NCI-H146 treated with DMSO at 0.1 percent for 48 hours (cell line): ENCODE results near the gene GUCD1.

Experiments used
- DNase-seq: peaks from one replicate; lab custom pipeline; 2025; ENCODE audit not compliant: unreplicated experiment; lab: John Stamatoyannopoulos, UW

Gene GUCD1

DNA sequence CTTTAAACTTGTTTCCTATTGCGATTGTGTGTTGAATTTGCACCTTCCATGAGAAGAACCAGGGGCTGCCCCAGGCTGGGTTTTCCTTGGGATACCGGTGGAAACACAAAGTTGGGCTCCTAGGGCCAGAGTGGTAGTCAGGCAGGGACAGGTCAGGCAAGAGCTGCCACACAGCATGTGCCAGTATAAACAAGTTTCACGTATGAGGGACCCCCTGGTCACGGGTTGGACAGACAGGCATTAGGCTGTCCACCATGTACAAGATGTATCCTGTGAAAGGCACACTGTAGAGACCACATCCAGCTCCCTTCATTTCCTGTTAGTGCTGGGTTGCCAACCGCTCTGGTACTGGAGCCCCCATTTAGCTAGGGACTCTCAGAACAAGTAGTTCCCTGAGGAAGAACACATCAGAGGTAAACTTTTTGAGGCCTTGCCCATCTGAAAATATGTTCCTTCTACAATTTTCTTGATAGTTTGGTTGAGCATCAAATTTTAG, 51.0 kb downstream of the GUCD1 start:
- no peak for DNase-seq

DNA sequence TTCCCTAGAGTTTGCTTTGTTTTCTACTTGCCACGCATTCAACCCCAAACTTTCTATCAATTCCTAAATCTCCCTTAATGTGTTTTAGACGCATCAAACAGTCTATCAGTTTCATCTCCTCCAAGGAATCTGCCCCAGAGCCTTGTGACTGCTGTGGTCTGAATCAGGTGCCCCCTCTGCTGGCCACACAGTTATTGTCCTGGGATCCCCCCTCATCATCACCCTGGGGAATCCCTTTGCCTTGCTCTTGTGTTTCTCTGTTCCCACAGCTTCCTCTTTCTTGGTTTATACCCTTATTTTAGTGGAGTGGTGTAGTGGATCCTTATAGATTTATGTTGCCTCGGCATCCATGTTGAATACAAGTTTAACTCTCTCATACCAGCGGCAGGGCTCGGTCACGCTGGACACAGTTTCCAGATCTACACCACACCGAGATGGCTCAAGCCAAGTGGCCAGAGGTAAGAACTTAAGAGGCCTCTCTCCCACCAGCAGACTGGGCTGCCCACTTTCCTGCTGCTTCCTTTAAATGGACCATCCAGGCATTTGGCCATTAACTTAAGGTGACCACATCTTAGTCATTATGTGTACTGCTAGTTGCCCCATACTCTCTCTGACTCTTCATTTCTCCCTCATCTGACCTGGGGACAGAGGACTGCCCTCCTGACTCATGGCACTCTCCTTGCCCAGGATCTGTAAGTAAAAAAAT, 51.6 kb downstream of the GUCD1 start:
- no peak for DNase-seq

DNA sequence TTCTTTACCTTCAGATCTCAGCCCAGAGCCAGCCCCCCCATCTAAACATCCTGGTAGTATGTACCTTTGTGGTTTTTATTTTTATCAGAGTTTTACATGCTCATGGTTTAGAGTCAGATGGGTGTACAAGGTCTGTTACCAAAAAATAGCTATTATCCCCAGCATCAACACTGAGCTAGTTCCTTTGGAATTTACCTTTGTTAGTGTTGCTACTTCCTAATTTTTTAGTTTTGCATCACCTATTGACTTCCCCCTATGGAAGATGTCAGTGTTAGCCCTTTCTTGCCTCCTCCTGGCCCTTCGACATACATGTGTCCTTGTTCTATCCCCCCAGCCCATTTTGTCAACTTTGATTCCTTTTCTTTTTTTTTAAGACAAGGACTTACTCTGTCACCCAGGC, 52.4 kb downstream of the GUCD1 start:
- no peak for DNase-seq

DNA sequence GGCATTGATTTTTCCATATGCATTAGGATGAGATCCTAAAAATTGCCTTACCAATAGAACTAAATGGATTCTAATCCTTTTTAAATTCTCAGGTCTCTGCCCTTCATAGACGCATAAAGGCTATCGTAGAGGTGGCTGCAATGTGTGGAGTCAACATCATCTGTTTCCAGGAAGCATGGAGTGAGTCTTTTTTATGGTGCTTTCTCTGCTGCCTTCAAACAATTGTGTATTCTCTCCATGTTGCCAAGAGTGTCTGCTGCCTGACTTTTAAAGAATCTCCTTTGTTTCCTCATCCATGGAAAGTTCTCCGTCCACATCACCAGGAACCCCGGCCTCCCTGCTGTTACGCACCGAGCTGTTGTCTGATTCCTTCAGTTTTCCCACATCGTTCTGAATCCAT, 52.9 kb downstream of the GUCD1 start:
- DNase-seq, result no peak

DNA sequence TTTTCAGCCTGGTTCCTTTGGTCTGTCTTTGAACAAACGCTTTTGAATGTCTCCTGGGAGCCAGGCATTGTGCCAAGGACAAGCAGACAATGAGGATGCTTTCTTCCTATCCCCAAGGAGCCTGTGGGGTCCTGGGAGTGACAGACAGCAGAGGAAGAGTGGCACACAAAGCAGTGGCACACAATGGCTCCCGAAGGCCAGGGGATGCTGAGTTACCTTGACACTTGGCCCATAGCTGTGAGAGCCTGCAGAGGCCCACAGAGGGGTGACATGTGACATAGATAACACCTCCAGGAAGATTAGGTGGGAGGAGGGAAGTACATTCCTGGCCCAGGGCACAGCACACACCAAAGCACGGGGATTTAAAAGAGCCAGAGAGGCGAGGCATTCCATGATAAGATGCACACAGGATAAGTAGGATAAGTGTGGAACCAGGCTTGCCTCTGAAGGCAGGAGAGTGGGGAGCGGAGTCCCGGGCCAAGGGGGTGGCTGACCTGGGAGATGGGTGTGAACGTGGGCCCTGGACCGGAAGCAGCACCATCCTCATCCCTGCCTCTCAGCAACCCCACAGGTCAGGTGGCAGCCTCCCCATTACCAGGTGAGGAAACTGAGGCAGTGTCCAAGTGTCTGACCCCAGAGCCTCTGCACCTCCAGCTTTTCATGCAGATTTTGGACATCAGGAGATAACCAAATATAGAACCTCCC, 53.5 kb downstream of the GUCD1 start:
- DNase-seq, result no peak

DNA sequence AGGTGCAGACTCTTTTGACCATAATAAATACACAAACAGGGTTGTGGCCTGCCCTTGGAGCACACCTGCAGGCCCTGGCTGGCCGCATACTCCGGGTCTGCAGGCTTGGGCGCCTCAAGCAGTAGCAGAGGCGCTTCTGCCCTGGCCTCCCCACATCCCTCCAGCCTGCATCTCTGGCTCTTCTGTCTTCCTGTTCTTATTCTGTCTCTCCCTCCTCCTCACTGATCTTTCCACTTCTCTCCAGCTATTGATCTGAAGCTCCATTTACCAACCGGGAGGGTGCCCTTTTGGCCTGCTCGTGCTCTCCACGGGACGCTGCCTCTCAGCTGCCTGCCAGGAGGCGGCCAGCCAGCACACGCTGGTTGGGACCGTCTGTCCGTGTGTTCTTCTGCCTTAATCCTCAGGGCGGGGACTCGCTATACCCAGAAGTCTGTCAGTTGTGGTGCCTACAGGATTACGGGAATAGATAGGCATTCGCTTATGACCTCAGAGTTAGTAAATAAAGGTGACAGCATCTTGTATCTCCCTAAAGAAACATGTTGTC, 54.6 kb downstream of the GUCD1 start:
- DNase-seq, result peak; percentile 23

DNA sequence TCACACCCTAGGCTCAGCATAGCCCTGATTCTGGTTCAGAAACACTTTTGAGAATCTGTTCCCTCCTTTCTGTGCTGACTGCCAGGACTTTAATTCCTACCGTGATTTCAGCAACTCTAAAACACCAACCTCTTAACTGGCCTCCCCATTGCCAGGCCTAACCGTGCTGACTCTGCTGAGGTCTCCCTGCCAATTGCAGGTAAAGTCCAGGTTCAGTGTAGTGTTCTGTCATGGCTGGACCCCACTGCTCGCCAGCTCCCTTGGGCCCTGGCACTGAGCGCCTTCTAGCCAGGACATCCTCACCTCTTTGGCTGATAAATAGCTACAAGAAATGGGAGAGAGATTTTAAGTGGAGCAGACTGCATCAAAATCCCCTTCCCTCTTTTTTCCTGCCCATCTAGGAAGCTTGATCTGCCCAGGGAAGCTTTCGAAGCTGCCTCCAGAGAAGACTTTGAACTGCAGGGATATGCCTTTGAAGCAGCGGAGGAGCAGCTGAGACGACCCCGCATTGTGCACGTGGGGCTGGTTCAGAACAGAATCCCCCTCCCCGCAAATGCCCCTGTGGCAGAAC, 55.1 kb downstream of the GUCD1 start:
- DNase-seq, result no peak

DNA sequence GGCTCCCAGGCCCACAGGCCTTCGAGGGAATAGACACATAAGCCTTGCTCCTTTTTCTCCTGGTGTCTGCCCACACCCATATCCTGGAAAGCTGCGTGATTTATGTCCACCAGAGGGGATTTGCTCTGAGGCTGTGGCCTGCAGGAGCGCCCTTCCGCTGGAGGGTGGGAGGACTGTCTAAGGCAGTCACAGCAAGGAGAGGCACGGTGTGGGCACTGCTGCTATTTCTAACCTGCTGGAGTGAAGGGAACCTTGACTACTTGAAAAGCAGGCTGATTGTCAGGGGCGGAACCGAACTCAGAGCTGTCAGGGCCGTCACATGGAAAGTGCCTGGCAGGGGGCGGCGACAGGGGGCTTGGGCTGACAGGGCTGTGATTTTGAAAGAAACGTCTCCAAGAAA, 56.1 kb downstream of the GUCD1 start:
- no peak for DNase-seq

DNA sequence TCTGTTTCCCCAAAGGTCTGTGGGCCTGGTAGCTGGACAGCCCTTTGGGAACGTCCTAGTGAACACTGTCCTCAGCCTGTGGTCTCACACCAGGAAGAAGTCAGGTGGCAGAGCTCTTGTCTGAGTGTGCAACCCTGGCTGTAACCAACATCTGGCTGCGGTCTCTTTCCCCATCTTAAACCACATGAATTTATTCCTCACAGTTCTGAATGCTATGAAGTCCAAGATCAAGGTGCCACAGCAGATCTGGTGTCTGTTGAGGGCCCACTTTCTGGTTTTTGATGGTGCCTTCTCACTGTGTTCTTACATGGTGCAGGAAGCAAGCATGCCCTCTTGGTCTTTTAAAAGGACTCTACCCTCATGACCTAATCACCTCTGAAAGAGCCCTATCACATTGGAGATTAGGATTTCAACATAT, 57.1 kb downstream of the GUCD1 start:
- no peak for DNase-seq

DNA sequence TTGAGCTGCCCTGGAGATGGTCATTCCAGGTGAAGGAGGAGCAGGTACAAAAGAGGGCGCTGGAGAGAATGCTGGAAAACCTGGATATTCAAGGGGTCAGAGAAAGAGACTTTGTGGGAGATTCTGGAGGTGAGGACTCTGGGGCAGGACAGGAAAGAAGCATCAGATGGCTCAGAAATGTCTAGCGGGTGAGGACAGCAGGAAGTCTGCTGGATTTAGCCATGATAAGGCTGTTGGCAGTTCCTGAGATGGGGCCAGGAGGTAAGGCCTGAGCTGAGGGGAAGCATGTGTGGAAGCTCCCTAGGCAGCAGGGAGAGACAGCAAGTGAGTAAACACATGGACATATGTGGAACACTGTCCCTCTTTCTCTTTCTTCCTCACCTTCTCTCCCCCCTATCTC, 58.3 kb downstream of the GUCD1 start:
- no peak for DNase-seq

DNA sequence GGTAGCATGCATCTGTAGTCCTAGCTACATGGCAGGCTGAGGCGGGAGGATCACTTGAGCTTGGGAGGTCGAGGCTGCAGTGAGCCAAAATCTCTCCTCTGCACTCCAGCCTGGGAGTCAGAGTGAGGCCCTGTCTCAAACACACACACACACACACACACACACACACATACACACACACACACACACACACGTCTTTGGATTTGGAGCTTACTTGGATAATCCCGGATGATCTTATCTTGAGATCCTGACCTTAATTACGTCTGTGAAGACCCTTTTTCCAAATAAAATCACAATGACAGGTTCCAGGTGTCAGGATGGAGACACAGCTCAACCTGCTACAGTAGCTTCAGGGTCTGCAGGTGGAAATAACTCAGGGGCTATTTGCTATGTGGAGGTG, 58.7 kb downstream of the GUCD1 start:
- DNase-seq, result no peak

DNA sequence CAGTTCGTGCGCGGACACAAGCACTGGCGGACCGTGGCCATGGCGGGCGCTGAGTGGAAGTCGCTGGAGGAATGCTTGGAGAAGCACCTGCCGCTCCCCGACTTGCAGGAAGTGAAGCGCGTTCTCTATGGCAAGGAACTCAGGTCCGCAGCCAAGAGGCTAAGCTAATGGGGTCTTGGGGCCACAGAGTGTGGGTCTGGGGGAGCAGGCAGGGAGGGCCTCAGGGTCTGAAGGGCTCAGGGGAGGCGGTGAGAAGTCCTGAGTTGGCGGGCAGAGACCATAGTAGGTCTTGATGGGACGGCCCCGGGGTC, 59.6 kb downstream of the GUCD1 start:
- DNase-seq, result no peak

DNA sequence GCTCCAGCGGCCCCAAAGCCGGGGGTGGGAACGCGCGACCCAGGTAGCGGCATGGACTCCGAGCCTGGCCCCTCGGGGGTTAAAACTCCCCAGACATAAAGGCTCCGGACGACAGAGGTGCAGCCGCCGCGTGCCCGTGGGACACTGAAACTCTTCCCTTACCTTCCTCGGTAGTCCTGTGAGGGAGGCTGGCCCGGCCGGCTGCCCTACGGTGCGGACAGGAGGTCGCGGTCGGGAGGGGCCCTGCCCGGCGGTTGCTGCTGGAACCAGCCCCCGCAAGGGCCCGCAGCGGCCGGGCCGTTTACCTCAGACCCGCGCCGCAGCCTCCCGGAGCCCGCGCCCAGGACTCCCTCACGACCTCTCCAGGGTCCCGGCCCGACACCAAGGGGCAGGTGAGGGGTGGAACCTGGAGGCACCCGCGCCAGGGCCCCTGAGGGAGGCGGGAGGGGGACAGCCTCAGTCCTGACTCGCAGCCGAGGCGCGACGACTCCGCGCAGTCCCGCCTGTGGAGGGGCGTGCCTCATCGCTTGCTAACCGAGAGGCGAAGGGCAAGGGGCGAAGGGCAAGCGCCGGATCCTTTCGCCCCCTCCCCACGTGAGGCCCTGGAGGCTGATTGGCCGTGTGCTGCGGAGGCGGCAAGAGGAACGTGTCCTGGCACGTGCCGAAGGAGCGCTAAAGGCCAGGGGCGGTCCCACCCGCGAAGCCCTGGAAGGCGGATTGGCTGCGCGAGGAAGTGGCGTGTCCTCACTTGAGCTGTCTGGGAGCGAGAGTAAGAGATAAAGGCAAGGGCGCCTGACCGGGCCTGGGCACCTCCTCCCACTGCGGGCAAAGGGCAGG, 60.2 kb downstream of the GUCD1 start, which contains the start of gene UPB1:
Gene UPB1, plus strand, starts transcription at position 805 of the 837 bp plus-strand sequence. CDS start 72 bp downstream, outside the sequence.
- no peak for DNase-seq

DNA sequence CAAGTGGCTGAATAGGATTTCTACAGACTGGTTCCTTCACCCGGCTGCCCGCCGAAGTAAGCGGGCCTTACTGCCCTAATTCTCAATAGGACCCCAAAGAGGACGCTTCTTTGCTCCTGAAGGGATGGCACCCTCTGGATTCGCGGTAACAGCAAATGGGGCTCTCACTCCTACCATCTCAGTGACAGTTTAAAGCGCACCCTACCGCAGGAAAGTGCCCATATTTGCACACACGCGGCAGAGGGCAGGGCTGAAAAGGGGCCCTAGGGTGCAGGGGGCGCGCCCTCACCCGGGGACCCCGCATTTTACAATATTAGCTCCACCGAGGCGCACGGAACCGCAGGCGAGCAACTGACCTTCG, 60.8 kb downstream of the GUCD1 start:
- no peak for DNase-seq

DNA sequence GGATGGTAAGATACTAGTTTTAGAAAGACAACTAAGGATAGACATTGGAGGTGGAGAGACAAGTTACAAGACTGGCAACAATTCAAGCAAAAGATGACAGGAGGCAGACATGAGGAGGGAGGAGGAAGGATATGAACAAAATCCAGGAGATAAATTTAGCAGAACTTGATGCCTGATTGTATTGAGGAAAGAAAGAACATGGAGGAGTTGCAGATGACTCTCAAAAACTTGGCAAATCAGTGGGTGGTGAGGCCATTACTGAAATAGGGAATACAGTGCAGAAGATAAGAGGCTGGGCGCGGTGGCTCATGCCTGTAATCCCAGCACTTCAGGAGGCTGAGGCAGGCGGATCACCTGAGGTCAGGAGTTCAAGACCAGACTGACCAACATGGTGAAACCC, 62.5 kb downstream of the GUCD1 start:
- DNase-seq, result no peak
